GM12873 (cell line): ENCODE results near the gene CSTB.
A peak's percentile ranks its signal among the peaks of the same experiment; 100 is the strongest.

ENCODE experiments used
- CTCF ChIP-seq: IDR thresholded peaks from 2 replicates; pipeline ENCODE4 v1.5.1; 2012; ENCODE audit warnings: low read depth, mild to moderate bottlenecking, moderate library complexity, low read length, control low read depth; ENCODE audit not compliant: insufficient read depth; ENCODE audit errors: missing control alignments

CSTB gene

GRCh38 chr21:43733529-43734071 lies 42.5 kb downstream of the CSTB start:
- no peak for TF ChIP-seq CTCF

- TF ChIP-seq CTCF = no peak
These were observed 43.0 kb downstream of the CSTB start for GRCh38 chr21:43733060-43733459.

- no peak for TF ChIP-seq CTCF
These were observed 44.0 kb downstream of the CSTB start for GRCh38 chr21:43731891-43732711.

- no peak for TF ChIP-seq CTCF
These were observed 44.6 kb downstream of the CSTB start for GRCh38 chr21:43731476-43731875.

- peak; percentile 5 for TF ChIP-seq CTCF
These were observed 47.4 kb downstream of the CSTB start for GRCh38 chr21:43728467-43729390.

GRCh38 chr21:43728154-43728466 lies 48.0 kb downstream of the CSTB start:
- TF ChIP-seq CTCF = no peak
